Mucosa of stomach (tissue), 1 donor: ENCODE measurements around the gene ASPDH.

Experiments used
- H3K27me3 ChIP-seq: one replicate; pipeline ENCODE4 v1.7.0; 2013; ENCODE audit warnings: mild to moderate bottlenecking, low read length; ENCODE audit not compliant: control insufficient read depth, insufficient read depth
- H3K36me3 ChIP-seq: one replicate; pipeline ENCODE4 v1.7.0; 2013; ENCODE audit warnings: low read length; ENCODE audit not compliant: control insufficient read depth, insufficient read depth
- H3K4me1 ChIP-seq: one replicate; pipeline ENCODE4 v1.7.0; 2013; ENCODE audit warnings: mild to moderate bottlenecking, low read length; ENCODE audit not compliant: control insufficient read depth, insufficient read depth
- H3K4me3 ChIP-seq: one replicate; pipeline ENCODE4 v1.7.0; 2013; ENCODE audit warnings: low read length
- H3K9ac ChIP-seq: one replicate; pipeline ENCODE4 v1.7.0; 2013; ENCODE audit warnings: mild to moderate bottlenecking, low read length, moderate library complexity
- H3K9me3 ChIP-seq: one replicate; pipeline ENCODE4 v1.7.0; 2013; ENCODE audit warnings: mild to moderate bottlenecking, low read length, moderate library complexity; ENCODE audit not compliant: control insufficient read depth
- donor health status: Pancreatic carcinoma.

The ASPDH gene

GRCh38 chr19:50497022-50497405 lies 16.7 kb downstream of the ASPDH start:
- peak overlapping the region; percentile 7 for H3K9ac ChIP-seq

DNA sequence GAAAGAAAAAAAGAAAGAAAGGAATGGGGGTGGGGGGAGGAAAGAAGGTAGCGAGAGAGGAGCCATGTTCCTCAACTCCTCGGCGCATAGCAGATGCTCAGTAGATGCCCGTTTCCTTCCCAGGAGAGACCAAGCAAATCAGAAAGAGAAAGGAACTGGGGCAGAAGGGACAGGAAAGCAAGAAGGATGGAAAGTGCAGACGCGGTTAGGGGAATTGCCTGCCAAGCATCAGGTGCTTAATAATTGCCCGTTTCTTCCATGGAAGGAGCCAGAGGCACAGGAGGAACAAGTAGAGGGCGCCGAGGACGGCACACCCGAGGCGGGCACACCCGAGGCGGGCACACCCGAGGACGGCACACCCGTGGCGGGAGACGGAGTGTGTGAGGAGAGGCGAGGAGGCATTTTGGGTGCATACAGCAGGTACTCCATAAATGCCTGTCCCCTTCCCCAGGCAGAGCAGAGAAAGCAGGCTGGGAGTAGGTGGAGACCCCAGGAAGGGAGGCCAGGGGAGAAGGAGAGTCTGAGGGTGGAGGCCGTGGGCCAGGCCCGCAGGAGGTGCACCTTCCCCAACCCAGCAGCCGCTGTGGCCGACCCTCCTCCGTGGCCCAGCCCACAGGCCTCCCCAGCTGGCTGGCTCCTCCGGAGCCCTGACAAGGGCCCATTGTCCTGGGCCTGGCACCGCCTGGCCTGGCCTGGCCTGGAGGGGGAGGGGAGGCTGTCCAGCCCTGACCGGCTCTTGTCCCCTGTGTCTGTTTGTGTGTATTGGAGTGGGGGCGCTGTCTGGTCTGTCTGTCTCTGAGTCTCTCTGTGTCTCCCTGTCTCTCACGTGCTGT lies 17.3 kb downstream of the ASPDH start:
- Histone ChIP-seq H3K9ac (peak overlapping the region; percentile 7), H3K4me3 (no peak overlapping the region), H3K27me3 (peaks cover 15% of the 10 kb centered on the region), H3K4me1 (peaks cover 3% of the 10 kb centered on the region), H3K36me3 (no peaks in the 10 kb centered on the region), H3K9me3 (no peaks in the 10 kb centered on the region)

More at GRCh38 chr19:50497022-50497405, 16.7 kb downstream of the ASPDH start:
- no peaks in the 10 kb centered on the region for H3K9me3 ChIP-seq
- peaks cover 13% of the 10 kb centered on the region for H3K27me3 ChIP-seq
- peaks cover 3% of the 10 kb centered on the region for H3K4me1 ChIP-seq
- no peak overlapping the region for H3K4me3 ChIP-seq
- no peaks in the 10 kb centered on the region for H3K36me3 ChIP-seq

DNA sequence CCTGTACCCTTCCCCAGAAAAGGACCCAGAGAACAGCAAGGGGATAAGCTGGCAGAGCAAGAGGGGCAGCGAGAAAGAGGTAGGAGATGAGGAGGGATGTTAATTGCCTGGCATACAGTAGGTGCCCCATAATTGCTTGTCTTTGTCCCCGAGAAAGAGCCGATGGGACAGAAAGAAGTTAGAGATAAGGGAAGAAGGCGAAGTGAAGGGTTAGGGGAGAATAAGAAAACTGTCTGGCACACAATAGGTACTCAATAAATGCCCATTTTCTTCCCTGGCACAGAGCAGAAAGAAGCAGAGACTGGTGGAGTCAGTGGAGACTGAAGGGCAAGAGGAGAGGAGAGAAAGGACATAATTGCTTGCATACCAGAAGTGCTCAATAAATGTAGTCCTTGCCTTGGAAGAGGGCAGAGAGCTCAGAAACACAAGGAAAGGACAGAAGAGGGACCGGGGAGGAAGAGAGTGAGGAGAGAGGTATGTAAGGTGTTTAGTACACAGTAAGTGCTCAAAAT lies 18.6 kb downstream of the ASPDH start:
- Histone ChIP-seq H3K27me3 (peaks cover 15% of the 10 kb centered on the region), H3K4me1 (peaks cover 3% of the 10 kb centered on the region), H3K9ac (no peak overlapping the region), H3K9me3 (no peaks in the 10 kb centered on the region), H3K4me3 (no peak overlapping the region), H3K36me3 (no peaks in the 10 kb centered on the region)

GRCh38 chr19:50494186-50495019 lies 19.3 kb downstream of the ASPDH start:
- Histone ChIP-seq H3K9ac (no peak overlapping the region), H3K4me1 (peaks cover 3% of the 10 kb centered on the region), H3K27me3 (peaks cover 15% of the 10 kb centered on the region), H3K36me3 (no peaks in the 10 kb centered on the region), H3K9me3 (no peaks in the 10 kb centered on the region), H3K4me3 (no peak overlapping the region)

GRCh38 chr19:50493171-50493570 lies 20.5 kb downstream of the ASPDH start:
- Histone ChIP-seq H3K9me3 (no peaks in the 10 kb centered on the region), H3K27me3 (peaks cover 18% of the 10 kb centered on the region), H3K9ac (no peak overlapping the region), H3K36me3 (no peaks in the 10 kb centered on the region), H3K4me3 (no peak overlapping the region), H3K4me1 (peaks cover 3% of the 10 kb centered on the region)

- Histone ChIP-seq H3K36me3 (no peaks in the 10 kb centered on the region), H3K9ac (no peak overlapping the region), H3K4me3 (no peak overlapping the region), H3K27me3 (peaks cover 20% of the 10 kb centered on the region), H3K4me1 (peaks cover 3% of the 10 kb centered on the region), H3K9me3 (no peaks in the 10 kb centered on the region)
Measured at GRCh38 chr19:50492303-50493052, 21.2 kb downstream of the ASPDH start.

DNA sequence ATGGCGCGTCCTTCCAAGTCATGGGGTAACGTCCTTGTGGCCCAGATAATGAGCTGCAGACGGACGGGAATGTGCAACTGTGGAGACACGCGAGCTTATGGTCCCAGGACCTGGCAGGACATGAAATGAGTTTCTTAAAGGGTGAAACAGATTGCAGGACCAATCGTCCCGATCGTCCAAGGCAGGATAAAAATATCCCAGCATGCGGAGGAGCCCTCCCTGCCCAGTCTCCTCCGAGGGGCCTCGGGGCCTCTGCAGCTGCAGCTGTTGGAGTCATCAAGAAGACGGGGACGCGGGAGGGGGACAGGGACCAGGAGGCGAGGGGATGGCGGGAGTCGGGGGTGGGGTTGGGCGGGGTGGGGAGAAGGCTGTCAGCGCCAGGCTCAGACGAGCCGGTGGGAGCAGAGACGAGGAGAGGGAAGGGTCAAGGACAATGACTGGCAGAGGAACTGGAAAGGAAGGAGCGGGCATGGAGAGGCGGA lies 22.7 kb downstream of the ASPDH start:
- Histone ChIP-seq H3K4me1 (no peaks in the 10 kb centered on the region), H3K4me3 (no peak overlapping the region)

GRCh38 chr19:50490411-50490811 lies 23.3 kb downstream of the ASPDH start:
- Histone ChIP-seq H3K9ac (no peak overlapping the region), H3K27me3 (peaks cover 20% of the 10 kb centered on the region), H3K4me1 (no peaks in the 10 kb centered on the region), H3K9me3 (no peaks in the 10 kb centered on the region), H3K4me3 (no peak overlapping the region), H3K36me3 (no peaks in the 10 kb centered on the region)

More for the DNA sequence above, 22.7 kb downstream of the ASPDH start:
- no peak overlapping the region for H3K9ac ChIP-seq
- no peaks in the 10 kb centered on the region for H3K9me3 ChIP-seq
- no peaks in the 10 kb centered on the region for H3K36me3 ChIP-seq
- H3K27me3 ChIP-seq: peaks cover 20% of the 10 kb centered on the region

DNA sequence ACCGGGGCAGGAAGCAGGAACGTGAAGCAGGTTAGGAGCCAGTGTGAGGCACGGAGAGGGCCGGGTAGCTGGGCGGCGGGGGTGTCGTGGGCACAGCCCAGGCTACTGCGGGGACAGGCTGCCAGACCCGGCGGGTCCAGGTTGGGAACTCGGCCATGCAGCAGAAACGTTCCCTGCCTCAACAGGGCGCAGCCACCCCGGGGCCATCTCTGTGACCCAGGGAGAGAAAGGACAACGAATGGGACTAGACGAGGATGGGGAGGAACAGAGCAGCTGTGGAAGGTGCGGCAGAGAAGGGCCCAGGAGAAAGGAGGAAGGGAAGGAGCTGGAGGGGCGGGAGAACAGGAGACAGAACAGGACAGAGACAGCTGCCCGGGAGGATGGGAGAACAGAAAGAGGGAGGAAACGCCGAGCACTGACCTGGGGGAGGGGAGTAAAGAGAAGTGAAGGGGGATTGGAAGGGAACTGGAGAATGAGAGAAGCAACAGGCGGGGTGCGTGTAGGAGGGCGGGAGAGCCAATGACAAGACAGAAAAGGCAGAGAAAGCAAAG lies 24.2 kb downstream of the ASPDH start:
- Histone ChIP-seq H3K9me3 (no peaks in the 10 kb centered on the region), H3K4me3 (no peak overlapping the region), H3K27me3 (peaks cover 20% of the 10 kb centered on the region), H3K36me3 (no peaks in the 10 kb centered on the region), H3K4me1 (no peaks in the 10 kb centered on the region), H3K9ac (no peak overlapping the region)

GRCh38 chr19:50488389-50489194 lies 25.1 kb downstream of the ASPDH start:
- H3K4me1 ChIP-seq: no peaks in the 10 kb centered on the region
- H3K9me3 ChIP-seq: no peaks in the 10 kb centered on the region
- H3K4me3 ChIP-seq: no peak overlapping the region
- H3K27me3 ChIP-seq: peaks cover 20% of the 10 kb centered on the region
- no peak overlapping the region for H3K9ac ChIP-seq
- no peaks in the 10 kb centered on the region for H3K36me3 ChIP-seq
